Stimulated activated naive CD4-positive, alpha-beta T cell (primary cell): Measurements from ENCODE around the gene OR13J1.
A peak's percentile ranks its signal among the peaks of the same experiment; 100 is the strongest.

Experiments used
- DNase-seq, 6 experiments: peaks; one replicate each; lab custom pipeline; 2025; lab: John Stamatoyannopoulos, UW

The OR13J1 gene

DNA sequence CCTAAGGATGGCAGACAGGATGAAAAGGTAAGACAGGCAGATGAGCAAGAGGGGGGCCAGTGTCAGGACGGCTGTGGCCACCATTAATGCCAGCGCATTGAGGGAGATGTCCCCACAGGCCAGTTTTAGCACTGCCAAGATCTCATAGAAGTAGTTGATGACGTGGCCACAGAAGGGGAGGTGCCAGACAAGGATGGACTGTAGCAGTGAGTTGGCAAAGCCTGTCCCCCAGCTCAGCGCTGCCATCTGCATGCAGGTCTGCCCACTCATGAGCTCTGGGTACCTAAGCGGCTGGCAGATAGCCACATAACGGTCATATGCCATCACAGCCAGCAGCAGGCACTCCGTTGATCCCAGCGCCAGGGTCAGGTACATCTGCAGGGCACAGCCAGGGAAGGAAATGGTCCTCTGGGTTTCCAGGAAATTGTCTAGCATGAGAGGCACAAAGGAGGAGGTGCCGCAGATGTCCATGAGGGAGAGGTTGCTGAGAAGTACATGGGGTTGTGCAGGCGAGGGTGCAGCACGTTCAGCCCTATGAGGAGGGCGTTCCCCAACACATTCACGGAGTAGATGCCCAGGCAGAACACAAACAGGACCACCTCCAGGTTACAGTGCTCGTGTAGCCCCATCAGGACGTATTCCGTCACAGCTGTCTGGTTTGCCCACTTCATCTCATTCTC is 10.8 kb downstream of the OR13J1 start:
- DNase-seq, result no peak

DNA sequence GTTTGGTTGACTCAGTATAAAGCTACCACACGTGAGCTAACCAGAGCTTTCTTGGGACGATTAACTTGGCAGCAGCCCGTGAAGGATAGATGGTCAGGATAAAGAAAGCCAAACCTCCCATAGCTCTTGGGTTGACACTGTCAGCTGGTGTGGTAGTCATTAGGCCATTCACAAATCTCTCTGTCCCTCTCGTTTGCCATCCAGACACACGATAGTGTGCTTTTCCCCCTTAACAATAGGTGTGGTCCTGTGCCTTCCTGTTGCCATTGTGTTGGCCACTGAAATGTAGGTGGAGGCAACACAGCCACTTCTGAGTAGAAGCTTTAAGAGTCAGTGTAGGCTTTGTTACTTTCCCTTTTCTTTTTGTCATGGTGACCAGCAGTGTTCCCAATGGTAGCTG is 11.7 kb downstream of the OR13J1 start:
- no peak for DNase-seq

DNA sequence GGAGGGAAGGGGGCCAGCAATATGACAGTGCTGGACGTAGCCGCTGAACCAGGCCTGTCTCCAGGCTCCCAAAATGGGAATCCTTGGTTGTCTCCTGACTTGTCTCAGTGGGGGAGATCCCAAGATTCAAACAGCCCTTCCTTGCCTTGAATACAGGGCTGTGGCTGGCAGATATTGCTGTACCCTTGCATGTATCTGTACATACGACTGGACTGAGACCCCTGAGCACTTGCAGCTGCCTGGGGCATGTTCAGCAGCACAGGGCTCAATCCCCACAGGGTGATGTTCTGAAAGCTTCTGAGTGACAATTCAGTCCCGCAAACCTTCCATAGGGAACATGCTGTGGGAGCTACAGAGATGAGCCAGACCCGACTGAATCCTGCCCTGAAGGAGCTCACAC is 13.3 kb downstream of the OR13J1 start:
- DNase-seq, result no peak

DNA sequence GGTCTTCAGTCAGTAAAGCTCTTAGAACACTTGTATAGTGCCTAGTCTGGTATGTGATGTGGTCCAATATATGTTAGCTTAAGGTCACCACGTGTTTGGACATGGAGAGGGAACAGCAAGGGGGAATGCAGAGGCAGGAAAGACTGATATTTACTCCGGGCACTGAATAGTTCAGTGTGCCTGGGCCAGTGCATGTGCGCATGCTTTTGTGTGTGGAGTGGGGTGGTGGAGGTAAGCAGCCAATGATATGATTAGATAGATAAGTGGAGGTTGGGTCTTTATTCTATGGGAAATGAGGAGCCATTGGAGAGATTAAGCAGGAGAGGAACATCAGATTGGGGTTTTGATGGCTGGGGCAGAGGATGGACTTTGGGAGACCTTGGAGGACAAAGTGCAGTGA is 14.0 kb downstream of the OR13J1 start:
- DNase-seq, result no peak

DNA sequence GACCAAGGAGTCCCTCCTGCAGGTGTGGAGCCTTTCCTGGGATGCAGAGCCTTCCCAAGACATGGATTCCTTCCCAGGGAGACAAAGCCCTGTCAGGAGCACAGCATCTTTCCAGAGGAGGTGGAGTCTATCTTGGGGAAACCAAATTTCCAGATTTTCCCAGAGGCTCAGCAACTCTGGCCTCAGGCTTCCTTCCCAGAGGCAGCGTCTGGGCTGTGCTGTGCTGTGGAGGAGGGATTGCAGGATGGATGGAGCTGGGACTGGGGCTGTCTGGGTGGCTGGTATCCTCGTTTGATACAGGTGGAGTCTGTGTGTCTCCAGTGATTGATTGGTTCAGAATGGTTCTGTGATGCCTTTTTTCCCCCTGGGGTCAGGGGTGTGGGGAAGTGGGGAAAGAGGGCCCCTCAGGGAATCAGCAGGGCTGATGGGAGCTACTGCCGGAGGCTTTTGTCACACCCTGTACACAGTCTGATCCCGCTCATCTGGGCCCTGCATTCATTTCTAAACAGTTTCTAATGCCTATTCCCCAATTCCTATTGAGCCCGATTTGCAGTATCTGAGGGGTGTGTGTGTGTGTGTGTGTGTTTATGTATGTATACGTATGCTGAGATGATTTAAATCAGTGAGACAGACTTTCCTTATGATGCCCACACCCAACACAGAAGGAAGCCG is 16.0 kb downstream of the OR13J1 start:
- DNase-seq, result no peak

DNA sequence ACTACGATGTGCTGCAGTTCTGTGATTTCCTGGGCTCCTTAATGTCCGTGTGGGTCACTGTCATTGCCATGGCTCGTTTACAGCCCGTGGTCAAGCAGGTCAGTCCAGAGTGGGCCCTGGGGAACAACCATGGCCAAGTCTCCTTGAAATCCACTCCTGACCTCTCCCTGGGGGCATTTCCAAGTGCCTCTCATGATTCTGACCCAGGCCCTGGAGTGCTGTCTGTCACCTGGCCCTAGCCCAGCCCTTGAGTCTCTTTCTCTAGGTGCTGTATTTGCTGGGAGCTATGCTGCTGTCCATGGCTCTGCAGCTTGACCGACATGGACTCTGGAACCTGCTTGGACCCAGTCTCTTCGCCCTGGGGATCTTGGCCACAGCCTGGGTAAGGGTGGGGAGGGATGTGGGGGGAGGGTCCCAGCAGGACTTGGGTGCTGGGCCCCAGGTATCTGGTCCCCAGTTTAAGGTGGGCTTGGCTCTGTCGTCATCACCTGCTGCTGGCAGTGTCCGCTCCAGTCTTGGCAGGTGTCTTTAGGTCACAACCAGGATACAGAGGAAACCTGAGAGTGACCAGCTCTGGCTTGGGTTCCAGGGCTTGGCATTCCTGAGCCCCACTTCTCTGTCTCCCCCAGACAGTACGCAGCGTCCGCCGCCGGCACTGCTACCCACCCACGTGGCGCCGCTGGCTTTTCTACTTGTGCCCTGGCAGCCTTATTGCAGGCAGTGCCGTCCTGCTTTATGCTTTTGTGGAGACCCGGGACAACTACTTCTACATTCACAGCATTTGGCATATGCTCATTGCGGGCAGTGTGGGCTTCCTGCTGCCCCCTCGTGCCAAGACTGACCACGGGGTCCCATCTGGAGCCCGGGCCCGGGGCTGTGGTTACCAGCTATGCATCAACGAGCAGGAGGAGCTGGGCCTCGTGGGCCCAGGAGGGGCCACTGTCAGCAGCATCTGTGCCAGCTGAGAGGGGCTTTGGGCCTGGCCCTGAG is 17.0 kb downstream of the OR13J1 start:
- no peak for DNase-seq

DNA sequence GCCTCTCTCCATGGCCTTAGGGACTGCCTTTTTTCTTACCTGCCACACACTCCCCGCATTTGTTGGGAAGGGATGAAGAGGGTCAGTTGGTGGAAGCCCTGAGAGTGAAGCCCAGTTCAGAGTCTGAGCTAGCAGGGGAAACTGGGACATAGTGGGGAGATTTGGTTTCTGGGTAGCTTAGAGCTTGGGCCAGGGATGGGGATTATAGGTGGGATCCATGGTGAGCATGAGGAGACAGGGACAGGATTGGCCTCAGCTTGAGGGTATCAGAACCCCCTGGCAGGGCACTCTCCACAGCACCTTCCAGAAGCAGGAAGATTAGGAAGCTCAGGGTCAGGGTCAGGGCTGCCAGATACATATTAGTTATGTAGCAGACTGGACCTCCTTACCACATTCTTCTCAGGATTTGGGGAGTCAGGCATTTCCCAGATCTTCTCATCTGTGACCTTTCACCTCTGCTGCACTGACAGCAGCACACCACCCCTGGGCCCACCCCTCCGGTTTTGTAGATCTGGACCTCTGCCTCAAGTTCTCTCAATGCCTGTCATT is 17.9 kb downstream of the OR13J1 start:
- DNase-seq, result no peak

DNA sequence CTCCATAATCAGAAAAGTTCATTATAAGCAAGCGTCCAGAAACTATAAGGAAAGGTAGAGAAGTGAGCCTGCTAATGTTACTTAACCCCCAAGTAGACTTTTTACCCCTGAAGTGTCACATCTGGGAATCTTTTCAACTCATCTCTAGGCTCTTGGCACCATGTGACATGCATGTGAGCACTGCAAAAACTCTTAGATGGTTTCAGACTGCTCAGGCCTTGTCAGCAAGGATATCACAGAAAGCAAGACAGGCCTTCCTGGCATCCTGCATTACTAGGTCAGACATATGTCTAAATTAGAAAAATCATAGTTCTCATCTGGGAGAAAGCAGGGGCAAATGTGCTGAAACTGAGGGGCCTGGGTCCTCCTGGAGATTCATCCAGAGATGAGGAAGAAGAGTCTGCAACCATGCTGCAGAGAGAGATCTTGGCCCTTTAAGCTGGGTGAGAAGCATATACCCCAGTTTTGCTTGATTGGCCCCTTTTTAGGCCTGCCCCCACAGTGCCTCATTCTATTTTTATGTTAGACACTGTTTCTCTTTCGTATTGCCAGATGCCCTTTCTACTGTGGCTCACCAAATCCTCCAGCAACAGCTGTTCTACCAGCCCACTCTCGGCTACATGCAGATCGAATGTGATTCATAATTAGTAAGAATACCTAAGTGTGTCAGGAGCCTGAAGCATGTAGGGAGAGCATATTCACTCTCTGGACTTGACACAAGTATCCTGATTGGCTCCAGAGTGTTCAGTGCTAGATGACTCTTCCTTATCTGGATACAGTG is 22.2 kb downstream of the OR13J1 start:
- no peak for DNase-seq

DNA sequence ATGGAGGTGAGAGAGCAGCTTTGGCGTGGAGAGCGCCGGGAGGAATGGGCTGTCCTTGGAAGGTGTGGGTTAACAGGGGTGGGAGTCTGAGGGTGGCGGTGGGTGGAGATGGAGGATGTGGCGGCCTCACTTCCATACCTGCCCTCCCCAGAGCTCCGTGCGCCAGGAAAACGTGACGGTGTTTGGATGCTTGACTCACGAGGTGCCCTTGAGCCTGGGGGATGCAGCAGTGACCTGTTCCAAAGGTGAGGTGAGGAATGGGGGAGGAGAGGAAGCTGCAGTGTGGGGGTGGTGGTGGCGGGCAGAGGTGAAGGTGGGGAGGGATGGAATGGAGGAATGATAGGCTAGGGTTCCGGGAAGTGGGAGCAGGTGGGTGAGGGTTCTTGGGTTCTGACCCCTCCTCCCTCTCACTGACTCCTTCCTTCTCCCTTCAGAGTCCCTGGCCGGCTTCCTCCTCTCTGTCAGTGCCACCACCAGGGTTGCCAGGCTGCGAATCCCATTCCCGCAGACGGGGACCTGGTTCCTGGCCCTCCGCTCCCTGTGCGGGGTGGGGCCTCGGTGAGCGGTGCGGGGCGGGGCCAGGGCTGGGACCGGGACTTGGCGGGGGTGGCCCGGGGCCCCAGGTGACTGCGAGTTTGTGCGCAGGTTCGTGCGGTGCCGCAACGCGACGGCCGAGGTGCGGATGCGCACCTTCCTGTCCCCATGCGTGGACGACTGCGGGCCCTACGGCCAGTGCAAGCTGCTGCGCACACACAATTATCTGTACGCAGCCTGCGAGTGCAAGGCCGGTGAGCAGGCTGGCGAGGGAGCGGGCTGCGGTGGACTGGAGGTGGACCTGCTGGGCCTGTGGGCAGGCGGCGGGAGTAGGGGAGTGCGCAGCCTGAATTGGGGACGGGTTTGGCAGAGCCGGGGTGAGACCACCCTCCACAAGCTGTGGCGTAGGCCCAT is 24.1 kb downstream of the OR13J1 start:
- no peak for DNase-seq

DNA sequence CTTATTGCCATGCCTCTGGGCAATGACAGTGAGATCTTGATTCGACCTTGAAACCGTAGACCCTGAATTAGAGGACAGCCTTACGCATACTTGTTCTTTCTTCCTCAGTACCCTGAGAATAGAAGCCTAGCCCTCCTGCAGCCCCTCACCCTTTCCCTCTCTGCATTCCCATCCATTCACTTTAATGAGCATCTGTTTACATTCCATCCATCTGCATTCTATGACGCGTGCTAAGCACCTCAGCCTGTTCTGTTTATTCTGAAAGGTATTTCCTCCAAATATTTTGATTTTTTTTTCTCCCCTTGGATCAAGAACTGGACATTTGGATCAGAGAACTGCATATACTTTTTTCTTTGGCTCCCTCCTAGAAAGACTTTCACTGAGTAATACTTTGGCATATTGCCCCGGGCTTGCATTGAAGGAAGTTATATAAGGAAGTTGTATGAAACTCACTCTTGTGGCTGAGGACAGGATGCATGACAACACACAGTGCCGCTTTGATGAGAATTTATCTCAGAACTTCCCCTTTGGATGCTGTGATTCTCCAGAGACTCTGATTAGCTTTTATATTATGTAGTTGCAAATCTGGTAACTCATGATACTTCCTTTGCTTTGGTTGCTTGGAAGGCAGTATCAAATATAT is 25.5 kb downstream of the OR13J1 start:
- DNase-seq, result peak in 5 of 6 experiments; percentile 27 to 76 (median 72)

DNA sequence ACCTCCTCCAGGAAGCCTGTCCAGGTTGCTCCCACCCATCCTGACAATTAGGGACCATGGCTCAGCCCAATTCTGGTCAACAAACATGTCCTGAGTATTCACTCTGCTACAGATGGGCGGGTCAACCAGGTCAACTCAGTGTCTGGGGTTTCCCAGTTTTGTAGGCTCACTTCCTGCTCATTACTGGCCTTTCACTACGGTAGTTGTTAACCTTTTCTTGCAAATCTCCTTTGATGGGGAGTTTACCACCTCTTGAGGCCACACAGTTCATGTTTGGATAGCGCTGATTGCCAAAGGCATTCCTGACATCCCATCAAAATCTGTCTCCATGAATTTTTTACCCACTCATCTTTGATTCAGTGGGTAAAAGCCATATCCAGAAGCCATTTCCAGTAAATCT is 27.4 kb downstream of the OR13J1 start:
- DNase-seq, result no peak

DNA sequence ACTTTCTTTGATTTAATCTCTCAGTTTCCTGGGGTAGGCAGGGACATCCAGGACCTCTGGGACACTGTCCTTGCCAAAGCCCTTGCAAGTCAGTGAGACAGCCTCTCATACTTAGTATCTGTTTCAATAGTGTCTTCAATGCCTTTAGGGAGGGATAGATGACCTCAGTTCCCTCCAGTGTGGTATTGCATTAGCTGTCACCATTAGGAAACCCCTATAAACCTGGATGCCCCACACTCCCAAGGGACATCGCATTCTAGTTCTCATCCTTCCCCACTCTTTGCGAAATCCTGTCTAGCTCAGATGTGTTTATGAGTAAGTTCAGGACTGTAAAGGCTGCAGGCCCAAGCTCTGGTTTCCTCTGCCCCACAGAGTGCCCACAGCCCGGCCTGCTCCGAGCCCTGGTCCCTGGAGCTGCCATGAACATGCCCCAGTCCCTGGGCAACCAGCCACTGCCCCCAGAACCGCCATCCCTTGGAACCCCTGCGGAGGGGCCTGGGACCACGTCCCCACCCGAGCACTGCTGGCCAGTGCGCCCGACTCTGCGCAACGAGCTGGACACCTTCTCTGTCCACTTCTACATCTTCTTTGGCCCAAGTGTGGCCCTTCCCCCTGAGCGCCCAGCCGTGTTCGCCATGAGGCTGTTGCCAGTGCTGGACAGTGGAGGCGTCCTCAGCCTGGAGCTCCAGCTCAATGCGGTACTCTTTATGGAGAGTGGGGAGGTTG is 28.0 kb downstream of the OR13J1 start:
- DNase-seq, result no peak

DNA sequence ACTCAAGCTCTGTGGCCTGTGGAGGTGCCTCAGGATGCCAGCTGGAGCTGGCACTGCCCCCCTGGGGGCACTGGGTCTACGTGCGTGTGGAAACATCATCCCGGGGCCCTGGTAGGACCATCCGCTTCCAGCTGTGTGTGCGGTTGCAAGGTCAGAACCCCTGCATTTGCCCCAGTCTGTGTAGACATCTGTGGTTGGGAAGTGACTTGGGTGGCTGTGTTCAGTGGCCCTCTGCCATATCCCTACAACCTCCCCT is 28.6 kb downstream of the OR13J1 start:
- DNase-seq, result no peak

DNA sequence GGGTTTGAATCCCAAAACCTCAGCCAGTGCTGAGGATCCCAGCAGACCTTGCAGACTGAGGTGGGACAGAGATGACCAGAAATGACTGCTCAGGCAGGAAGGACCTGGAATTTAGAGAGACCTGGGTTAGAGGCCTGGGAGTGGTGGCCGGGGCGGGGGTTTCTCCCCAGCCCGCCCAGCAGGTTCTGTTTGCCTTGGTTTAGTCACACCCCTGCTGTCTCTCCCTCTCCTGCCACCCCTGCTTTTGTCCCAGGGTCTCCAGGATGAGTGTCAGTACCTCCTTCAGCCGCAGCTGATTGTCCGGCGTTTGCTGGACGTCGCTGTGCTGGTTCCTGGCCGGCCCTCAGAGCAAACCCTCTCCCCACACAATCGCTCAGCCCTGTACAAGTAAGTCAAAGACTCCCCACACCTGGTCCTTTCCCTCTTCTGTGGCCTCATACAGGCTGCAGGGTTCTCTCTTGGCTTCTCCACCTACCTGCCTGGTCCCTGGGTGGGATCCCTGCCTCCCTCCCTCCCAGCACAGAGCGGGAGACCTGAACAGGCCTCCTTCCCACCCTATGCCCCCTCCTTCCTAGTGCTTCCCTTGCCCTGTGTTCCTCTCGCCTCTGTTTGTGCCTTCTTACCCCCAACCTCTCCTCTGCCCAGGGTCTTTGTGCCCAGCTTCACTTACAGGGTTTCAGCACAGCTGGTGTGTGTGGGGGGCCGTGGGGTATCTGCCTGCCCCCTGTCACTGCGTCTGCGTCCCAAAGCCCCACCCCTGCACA is 29.1 kb downstream of the OR13J1 start:
- no peak for DNase-seq

DNA sequence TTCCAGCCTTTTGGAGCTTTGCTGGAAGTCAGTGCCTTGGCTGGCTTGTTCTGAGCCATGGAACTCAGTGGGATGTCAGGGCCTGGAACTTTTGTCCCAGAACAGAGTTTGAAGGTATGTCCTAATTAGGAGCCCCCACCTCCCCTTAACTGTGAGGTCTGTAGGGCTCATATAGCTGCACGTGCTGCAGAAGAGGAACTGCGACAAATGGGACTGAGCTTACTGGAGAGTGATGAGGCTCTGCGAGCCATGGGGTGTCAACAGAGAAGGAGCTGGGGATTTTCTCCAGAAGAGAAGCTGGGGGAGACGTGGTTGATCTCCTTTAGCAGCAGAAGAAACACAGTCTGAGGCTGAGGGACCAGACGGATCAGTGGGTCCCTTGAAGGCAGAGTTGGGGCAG is 30.3 kb downstream of the OR13J1 start:
- DNase-seq, result no peak

DNA sequence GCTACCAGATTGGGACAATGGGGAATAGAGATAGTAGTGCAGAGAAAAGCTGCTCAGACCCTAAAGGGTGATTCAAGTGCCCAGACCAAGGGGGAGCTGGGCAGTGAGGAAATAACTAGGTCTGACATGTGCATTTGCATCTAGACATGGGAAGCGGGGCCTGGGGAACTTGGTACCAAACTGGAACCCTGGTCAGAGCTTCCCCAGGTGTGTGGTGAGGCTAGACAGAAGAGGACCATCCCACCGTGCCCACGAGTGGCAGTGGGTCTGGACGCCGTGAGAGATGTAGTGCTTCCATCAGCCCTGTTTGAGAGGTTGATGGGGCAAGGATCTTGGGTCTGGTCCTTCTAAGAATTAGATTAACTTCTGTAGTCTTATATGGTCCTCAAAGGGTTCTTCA is 33.6 kb downstream of the OR13J1 start:
- DNase-seq, result no peak

DNA sequence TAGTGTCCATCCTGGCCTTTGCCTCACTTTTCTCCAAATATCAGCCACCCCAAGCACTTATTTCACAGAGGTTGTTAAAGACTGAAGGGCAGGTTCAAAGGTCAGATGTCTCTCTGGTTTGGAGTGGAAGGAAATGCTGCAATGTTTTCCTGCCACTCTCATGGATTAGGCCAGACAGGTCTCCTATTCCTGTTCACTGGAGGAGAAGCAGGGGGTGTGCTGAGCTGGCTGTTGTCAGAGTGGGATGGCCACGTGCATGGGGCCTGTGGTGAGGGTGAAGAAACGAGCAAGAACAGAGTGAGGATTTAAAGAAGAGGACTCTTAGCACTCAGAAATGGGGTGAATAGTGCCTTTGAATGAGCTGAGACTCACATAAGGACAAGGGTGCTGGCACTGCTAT is 34.4 kb downstream of the OR13J1 start:
- DNase-seq, result no peak

DNA sequence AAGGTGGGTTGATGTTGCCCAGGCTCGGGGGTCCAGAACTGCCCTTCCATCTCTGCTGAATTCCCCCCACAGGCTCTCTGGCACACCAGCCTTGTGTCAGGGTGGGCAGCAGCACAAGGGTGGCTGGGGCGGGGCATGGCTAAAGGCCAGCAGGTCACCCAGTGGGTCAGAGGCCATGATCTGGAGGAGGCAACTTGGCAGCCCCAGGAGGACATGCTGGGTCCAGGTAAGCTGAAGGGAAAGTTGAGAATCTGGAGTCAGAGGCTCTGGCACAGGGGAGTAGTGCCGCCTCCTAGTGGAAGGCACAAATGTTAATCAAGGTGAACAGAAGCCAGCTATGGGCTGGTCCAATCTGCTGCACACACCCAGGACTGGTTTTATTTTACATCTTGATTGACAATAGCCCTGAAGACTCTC is 35.0 kb downstream of the OR13J1 start:
- peak in 1 of 6 experiments; percentile 16 for DNase-seq
